ENCODE results near the gene FADS3. TPM values are rescaled to one million over a fixed set of nuclear protein-coding genes. Genes with fewer than 3 reads are reported as not detected.
A peak's percentile ranks its signal among the peaks of the same experiment; 100 is the strongest.

FADS3 gene
- total and polyA plus RNA-seq, 9 donors: 10.6 to 85.8 (median 41.3) TPM

- TF ChIP-seq POLR2A (IDR thresholded peaks at IDR 0.05): no peak
- no peak for TF ChIP-seq EP300 (IDR thresholded peaks at IDR 0.05)
- TF ChIP-seq CTCF (IDR thresholded peaks at IDR 0.05): no peak
- H3K36me3 ChIP-seq: no peaks in the 10 kb centered on the region
- no peaks in the 10 kb centered on the region for H3K27me3 ChIP-seq
- intact Hi-C loops (cut with DNase I): loop anchor here in 1 of 4 donors (5.0 kb wide), 1 partner anchor 53 kb away; no protein-coding TSS in a partner anchor
- DNase-seq: peak; percentile 60 to 85 (median 72)
- H3K4me1 ChIP-seq (ENCODE audit: insufficient read depth): no peaks in the 10 kb centered on the region
- H3K9me3 ChIP-seq: no peaks in the 10 kb centered on the region
- WGBS, 3 donors: 61 to 66% (median 65%) methylated on average over 16 of the region's 16 CpGs
- H3K4me3 ChIP-seq: no peak overlapping the region
- H3K27ac ChIP-seq: no peak overlapping the region
Measured at GRCh38 chr11:61860054-61860903, 31.1 kb downstream of the FADS3 start.

GRCh38 chr11:61855939-61856680 is 35.2 kb downstream of the FADS3 start:
- no peak for DNase-seq
- Histone ChIP-seq H3K9me3 (no peaks in the 10 kb centered on the region), H3K36me3 (no peaks in the 10 kb centered on the region), H3K4me1 (ENCODE audit: insufficient read depth) (no peaks in the 10 kb centered on the region), H3K27ac (no peak overlapping the region), H3K27me3 (no peaks in the 10 kb centered on the region), H3K4me3 (no peak overlapping the region)
- TF ChIP-seq CTCF (IDR thresholded peaks at IDR 0.05) (no peak), EP300 (IDR thresholded peaks at IDR 0.05) (no peak), POLR2A (IDR thresholded peaks at IDR 0.05) (no peak)
- WGBS, 3 donors: 85 to 91% (median 90%) methylated on average over 10 to 12 of the region's 12 CpGs
- intact Hi-C loops (cut with DNase I): no loop called here

GRCh38 chr11:61854966-61855714 is 36.2 kb downstream of the FADS3 start:
- no peak overlapping the region for H3K27ac ChIP-seq

More at GRCh38 chr11:61854966-61855714, 36.2 kb downstream of the FADS3 start:
- no peak for DNase-seq
- Histone ChIP-seq H3K4me3 (no peak overlapping the region), H3K4me1 (ENCODE audit: insufficient read depth) (no peaks in the 10 kb centered on the region), H3K27me3 (no peaks in the 10 kb centered on the region), H3K36me3 (no peaks in the 10 kb centered on the region), H3K9me3 (no peaks in the 10 kb centered on the region)
- TF ChIP-seq POLR2A (IDR thresholded peaks at IDR 0.05) (no peak), CTCF (IDR thresholded peaks at IDR 0.05) (no peak)
- 86 to 88% (median 87%) methylated on average over 14 of the region's 14 CpGs for WGBS, 3 donors
- intact Hi-C loops (cut with DNase I): no loop called here

Measured in ovary (tissue), 9 donors.